Measurements from ENCODE around the gene NUP214.

The NUP214 gene

GRCh38 chr9:131177898-131178297 lies 52.5 kb downstream of the NUP214 start:
- H3K4me1 Mint-ChIP-seq, result peaks cover 13% of the 10 kb centered on the region
- H3K4me3 Mint-ChIP-seq, result no peak overlapping the region
- H3K27ac Mint-ChIP-seq, result no peak overlapping the region
- TF ChIP-seq CTCF (IDR thresholded peaks at IDR 0.05; ENCODE audit: unreplicated experiment in 3 of 3), result no peak
- H3K27me3 Mint-ChIP-seq (ENCODE audit: low read depth), result no peaks in the 10 kb centered on the region
- no peaks in the 10 kb centered on the region for H3K9me3 Mint-ChIP-seq
- H3K36me3 Mint-ChIP-seq (ENCODE audit: low read depth), result peaks cover 72% of the 10 kb centered on the region

GRCh38 chr9:131178382-131178781 lies 53.0 kb downstream of the NUP214 start:
- TF ChIP-seq CTCF (IDR thresholded peaks at IDR 0.05; ENCODE audit: unreplicated experiment in 3 of 3), result peak; percentile 85 to 90 (median 89)
- H3K27ac Mint-ChIP-seq, result no peak overlapping the region
- H3K4me3 Mint-ChIP-seq, result no peak overlapping the region

GRCh38 chr9:131178926-131179325 lies 53.5 kb downstream of the NUP214 start:
- no peak overlapping the region for H3K4me3 Mint-ChIP-seq
- no peak for TF ChIP-seq CTCF (IDR thresholded peaks at IDR 0.05; ENCODE audit: unreplicated experiment in 3 of 3)
- peaks cover 13% of the 10 kb centered on the region for H3K4me1 Mint-ChIP-seq
- H3K9me3 Mint-ChIP-seq, result no peaks in the 10 kb centered on the region
- peaks cover 68% of the 10 kb centered on the region for H3K36me3 Mint-ChIP-seq (ENCODE audit: low read depth)
- H3K27ac Mint-ChIP-seq, result peak overlapping the region in 1 of 3 experiments; percentile 20
- no peaks in the 10 kb centered on the region for H3K27me3 Mint-ChIP-seq (ENCODE audit: low read depth)

More at GRCh38 chr9:131178382-131178781, 53.0 kb downstream of the NUP214 start:
- Mint-ChIP-seq H3K9me3 (no peaks in the 10 kb centered on the region), H3K27me3 (ENCODE audit: low read depth) (no peaks in the 10 kb centered on the region), H3K4me1 (peaks cover 13% of the 10 kb centered on the region), H3K36me3 (ENCODE audit: low read depth) (peaks cover 73% of the 10 kb centered on the region)

GRCh38 chr9:131179561-131180219 lies 54.3 kb downstream of the NUP214 start:
- Mint-ChIP-seq H3K27me3 (ENCODE audit: low read depth) (no peaks in the 10 kb centered on the region), H3K4me1 (peaks cover 13% of the 10 kb centered on the region), H3K27ac (peak overlapping the region in 1 of 3 experiments; percentile 20), H3K4me3 (no peak overlapping the region), H3K9me3 (no peaks in the 10 kb centered on the region), H3K36me3 (ENCODE audit: low read depth) (peaks cover 64% of the 10 kb centered on the region)
- no peak for TF ChIP-seq CTCF (IDR thresholded peaks at IDR 0.05; ENCODE audit: unreplicated experiment in 3 of 3)

GRCh38 chr9:131180454-131180853 lies 55.1 kb downstream of the NUP214 start:
- no peak overlapping the region for H3K27ac Mint-ChIP-seq
- H3K4me1 Mint-ChIP-seq, result peaks cover 13% of the 10 kb centered on the region
- no peaks in the 10 kb centered on the region for H3K27me3 Mint-ChIP-seq (ENCODE audit: low read depth)
- peaks cover 60% of the 10 kb centered on the region for H3K36me3 Mint-ChIP-seq (ENCODE audit: low read depth)
- no peaks in the 10 kb centered on the region for H3K9me3 Mint-ChIP-seq
- H3K4me3 Mint-ChIP-seq, result no peak overlapping the region
- no peak for TF ChIP-seq CTCF (IDR thresholded peaks at IDR 0.05; ENCODE audit: unreplicated experiment in 3 of 3)

GRCh38 chr9:131181091-131181681 lies 55.8 kb downstream of the NUP214 start:
- H3K9me3 Mint-ChIP-seq, result no peaks in the 10 kb centered on the region
- TF ChIP-seq CTCF (IDR thresholded peaks at IDR 0.05; ENCODE audit: unreplicated experiment in 3 of 3), result peak; percentile 23 to 26 (median 24)
- peaks cover 60% of the 10 kb centered on the region for H3K36me3 Mint-ChIP-seq (ENCODE audit: low read depth)
- no peaks in the 10 kb centered on the region for H3K27me3 Mint-ChIP-seq (ENCODE audit: low read depth)
- H3K4me1 Mint-ChIP-seq, result peaks cover 13% of the 10 kb centered on the region
- H3K27ac Mint-ChIP-seq, result no peak overlapping the region
- H3K4me3 Mint-ChIP-seq, result no peak overlapping the region

Data from nephron (organoid).